Ascending aorta (tissue), 2 donors: ENCODE measurements around the gene SIGLEC15. TPM values are rescaled to one million over a fixed set of nuclear protein-coding genes. Genes with fewer than 3 reads are reported as not detected.

Experiments used
- DNase-seq, 2 donors: peaks; one replicate each; pipeline ENCODE4 v3.0.0-alpha.2; 2019; ENCODE audit warnings: low spot score in 2 of 2
- H3K27ac ChIP-seq, 2 donors: fragments of 200-600 bp; sonication (generic); one replicate each; pipeline ENCODE4 v1.5.1; 2016 to 2017; ENCODE audit warnings: mild to moderate bottlenecking in 1 of 2
- H3K27me3 ChIP-seq: fragments of 200-600 bp; sonication (generic); one replicate; pipeline ENCODE4 v1.5.1; 2017
- H3K36me3 ChIP-seq, 2 donors: fragments of 200-600 bp; sonication (generic); one replicate each; pipeline ENCODE4 v1.5.1; 2016
- H3K4me1 ChIP-seq, 2 donors: fragments of 200-600 bp; sonication (generic); one replicate each; pipeline ENCODE4 v1.5.1; 2016 to 2017; ENCODE audit warnings: mild to moderate bottlenecking in 1 of 2
- H3K4me3 ChIP-seq, 2 donors: fragments of 200-600 bp; sonication (generic); one replicate each; pipeline ENCODE4 v1.5.1; 2016 to 2017; ENCODE audit warnings: mild to moderate bottlenecking in 1 of 2
- H3K9me3 ChIP-seq, 2 donors: fragments of 200-600 bp; sonication (generic); one replicate each; pipeline ENCODE4 v1.5.1; 2016
- intact Hi-C: fragments of 100-400 bp; cut with DNase I; formaldehyde crosslinking; loops from one replicate; pipeline ENCODE4 v1.15.1; 2023
- total RNA-seq: library from RNA; depleted of rRNA; stranded (reverse); fragments of >200 nt; gene quantifications from one replicate; pipeline ENCODE4 v1.1.0, GENCODE V29; 2016
- TF ChIP-seq, protein P1 (sequence below), 3 experiments: fragments of 200-600 bp in 2 of 3; fragments of 450-650 bp in 1 of 3; sonication (generic) in 2 of 3; IDR thresholded peaks; one replicate each; pipeline ENCODE4 v1.5.1; 2016 to 2019; ENCODE audit warnings: antibody characterized with exemption in 3 of 3, mild to moderate bottlenecking in 1 of 3, moderate library complexity in 1 of 3

SIGLEC15 gene
- total RNA-seq, 1 donor from 2014 or later = not detected

DNA sequence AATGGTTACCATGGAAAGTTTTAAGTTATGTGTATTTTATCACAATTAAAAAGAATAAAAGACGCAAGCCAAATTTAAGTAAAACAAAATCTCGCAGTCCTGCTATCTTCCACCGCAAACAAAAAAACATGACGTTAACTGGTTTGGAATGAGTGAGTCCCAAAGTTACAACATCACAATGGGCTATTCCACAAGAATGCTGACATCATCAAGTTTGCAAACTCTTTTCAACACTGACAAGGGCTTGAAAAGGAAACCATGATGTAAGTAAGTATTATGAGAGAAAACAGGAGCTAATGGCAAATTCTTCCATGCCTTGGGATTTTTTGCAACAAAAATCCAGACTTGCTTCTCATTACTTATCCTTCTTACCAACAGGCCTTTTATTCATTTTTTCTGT lies 31.1 kb downstream of the SIGLEC15 start:
- Histone ChIP-seq H3K4me3 (no peak overlapping the region), H3K27ac (peak overlapping the region in 1 of 2 donors; percentile 25), H3K27me3 (no peaks in the 10 kb centered on the region), H3K36me3 (peaks cover 51 to 71% of the 10 kb centered on the region in 2 donors), H3K4me1 (no peaks in the 10 kb centered on the region), H3K9me3 (no peaks in the 10 kb centered on the region)
- intact Hi-C loops = no loop called here
- TF ChIP-seq, protein P1, sequence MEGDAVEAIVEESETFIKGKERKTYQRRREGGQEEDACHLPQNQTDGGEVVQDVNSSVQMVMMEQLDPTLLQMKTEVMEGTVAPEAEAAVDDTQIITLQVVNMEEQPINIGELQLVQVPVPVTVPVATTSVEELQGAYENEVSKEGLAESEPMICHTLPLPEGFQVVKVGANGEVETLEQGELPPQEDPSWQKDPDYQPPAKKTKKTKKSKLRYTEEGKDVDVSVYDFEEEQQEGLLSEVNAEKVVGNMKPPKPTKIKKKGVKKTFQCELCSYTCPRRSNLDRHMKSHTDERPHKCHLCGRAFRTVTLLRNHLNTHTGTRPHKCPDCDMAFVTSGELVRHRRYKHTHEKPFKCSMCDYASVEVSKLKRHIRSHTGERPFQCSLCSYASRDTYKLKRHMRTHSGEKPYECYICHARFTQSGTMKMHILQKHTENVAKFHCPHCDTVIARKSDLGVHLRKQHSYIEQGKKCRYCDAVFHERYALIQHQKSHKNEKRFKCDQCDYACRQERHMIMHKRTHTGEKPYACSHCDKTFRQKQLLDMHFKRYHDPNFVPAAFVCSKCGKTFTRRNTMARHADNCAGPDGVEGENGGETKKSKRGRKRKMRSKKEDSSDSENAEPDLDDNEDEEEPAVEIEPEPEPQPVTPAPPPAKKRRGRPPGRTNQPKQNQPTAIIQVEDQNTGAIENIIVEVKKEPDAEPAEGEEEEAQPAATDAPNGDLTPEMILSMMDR (IDR thresholded peaks at IDR 0.05) = no peak
- DNase-seq = no peak

DNA sequence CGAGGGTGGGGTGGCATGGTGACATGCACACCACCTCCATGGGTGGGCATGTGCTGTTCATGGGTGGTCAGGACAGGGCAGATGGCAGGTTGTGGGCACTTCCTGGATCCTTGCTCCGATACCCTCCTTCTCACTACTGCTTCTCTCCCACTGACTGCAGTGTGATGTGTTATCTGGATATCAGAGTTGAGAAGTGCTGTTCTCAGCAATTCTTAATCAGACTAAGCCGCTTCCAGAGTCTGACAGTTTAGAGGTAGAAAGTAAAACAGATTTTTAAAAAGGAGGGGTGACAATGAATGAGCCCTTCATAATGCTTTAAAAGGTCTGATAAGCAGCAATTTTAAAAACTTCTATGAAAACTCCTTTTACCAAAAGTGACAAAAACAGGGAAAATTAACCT lies 33.9 kb downstream of the SIGLEC15 start:
- DNase-seq = no peak
- H3K36me3 ChIP-seq = peaks cover 47 to 70% of the 10 kb centered on the region in 2 donors
- H3K27me3 ChIP-seq = no peaks in the 10 kb centered on the region
- intact Hi-C loops = no loop called here
- no peaks in the 10 kb centered on the region for H3K4me1 ChIP-seq
- H3K27ac ChIP-seq = no peak overlapping the region
- no peak overlapping the region for H3K4me3 ChIP-seq
- TF ChIP-seq, protein P1 (IDR thresholded peaks at IDR 0.05) = no peak
- H3K9me3 ChIP-seq = no peaks in the 10 kb centered on the region

DNA sequence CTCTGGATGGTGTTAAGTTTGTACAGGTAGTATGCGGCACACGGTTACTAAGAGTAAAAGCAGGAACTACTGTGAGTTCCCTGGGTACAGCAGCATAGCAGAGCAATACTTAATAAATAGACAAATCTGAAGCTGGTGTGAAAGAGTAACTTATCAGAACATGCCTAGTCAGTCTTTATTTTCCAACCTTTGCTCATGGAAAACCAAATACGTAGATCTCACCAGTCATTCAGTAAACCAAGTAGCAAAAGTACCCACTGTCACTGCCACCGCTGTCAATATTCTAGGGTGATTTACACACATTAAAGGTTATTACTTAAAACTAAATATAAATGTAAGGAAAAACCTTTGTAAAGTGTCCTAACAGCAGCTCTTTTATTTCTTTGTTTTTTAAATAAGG lies 35.0 kb downstream of the SIGLEC15 start:
- Histone ChIP-seq H3K27ac (no peak overlapping the region), H3K4me3 (no peak overlapping the region), H3K36me3 (peaks cover 52 to 70% of the 10 kb centered on the region in 2 donors), H3K4me1 (no peaks in the 10 kb centered on the region), H3K27me3 (no peaks in the 10 kb centered on the region), H3K9me3 (no peaks in the 10 kb centered on the region)
- intact Hi-C loops = no loop called here
- DNase-seq = no peak
- TF ChIP-seq, protein P1 (IDR thresholded peaks at IDR 0.05) = no peak

- peaks cover 52 to 70% of the 10 kb centered on the region in 2 donors for H3K36me3 ChIP-seq
- H3K4me3 ChIP-seq = no peak overlapping the region
- no peaks in the 10 kb centered on the region for H3K27me3 ChIP-seq
- intact Hi-C loops = no loop called here
- H3K27ac ChIP-seq = no peak overlapping the region
- H3K4me1 ChIP-seq = no peaks in the 10 kb centered on the region
- TF ChIP-seq, protein P1 (IDR thresholded peaks at IDR 0.05) = no peak
- no peak for DNase-seq
- H3K9me3 ChIP-seq = no peaks in the 10 kb centered on the region
Measured at GRCh38 chr18:45860971-45861370, 35.5 kb downstream of the SIGLEC15 start.

DNA sequence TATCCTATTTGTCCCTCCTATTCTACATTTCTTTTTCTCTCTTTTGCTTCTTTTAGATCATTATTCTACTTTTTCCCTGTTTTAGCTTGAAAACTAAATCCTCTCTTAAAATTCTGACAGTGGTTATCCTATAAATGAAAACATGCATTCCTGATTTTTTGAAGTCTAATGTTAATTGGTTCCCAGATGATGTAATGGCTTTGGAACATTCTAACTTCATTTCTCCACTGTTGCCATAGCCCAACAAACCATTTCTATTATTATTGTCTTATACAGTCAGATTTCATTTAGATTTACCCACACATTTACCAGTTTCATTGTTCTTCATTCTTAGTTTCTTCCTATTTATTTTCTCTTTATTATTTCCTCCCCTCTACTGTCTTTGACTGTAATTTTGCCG lies 36.5 kb downstream of the SIGLEC15 start:
- no peak overlapping the region for H3K27ac ChIP-seq
- H3K4me3 ChIP-seq = no peak overlapping the region
- no peaks in the 10 kb centered on the region for H3K4me1 ChIP-seq
- DNase-seq = no peak
- no peaks in the 10 kb centered on the region for H3K27me3 ChIP-seq
- TF ChIP-seq, protein P1 (IDR thresholded peaks at IDR 0.05) = no peak
- intact Hi-C loops = no loop called here
- H3K36me3 ChIP-seq = peaks cover 60 to 77% of the 10 kb centered on the region in 2 donors
- H3K9me3 ChIP-seq = no peaks in the 10 kb centered on the region

DNA sequence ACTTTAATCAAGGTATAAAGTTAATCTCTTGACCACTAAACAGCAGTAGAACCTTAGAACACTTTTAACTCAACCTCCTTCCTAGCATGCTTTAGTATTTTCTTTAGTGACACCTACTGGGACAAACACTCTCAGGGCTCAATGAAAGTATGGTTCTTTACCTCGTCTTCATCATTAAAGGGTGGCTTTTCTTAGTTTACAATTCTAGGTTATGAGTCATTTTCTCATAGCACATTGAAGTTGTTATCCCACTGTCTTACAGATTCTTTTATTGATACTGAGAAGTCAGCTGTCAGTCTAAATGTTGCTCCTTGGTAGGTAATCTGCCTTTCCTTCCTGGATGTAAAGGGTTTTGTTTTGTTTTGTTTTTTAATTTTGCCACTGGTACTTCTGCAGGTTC lies 38.0 kb downstream of the SIGLEC15 start:
- intact Hi-C loops = no loop called here
- Histone ChIP-seq H3K9me3 (no peaks in the 10 kb centered on the region), H3K36me3 (peaks cover 56 to 75% of the 10 kb centered on the region in 2 donors), H3K27ac (no peak overlapping the region), H3K4me1 (no peaks in the 10 kb centered on the region), H3K27me3 (no peaks in the 10 kb centered on the region), H3K4me3 (no peak overlapping the region)
- TF ChIP-seq, protein P1 (IDR thresholded peaks at IDR 0.05) = no peak
- DNase-seq = no peak
